Testis (tissue), 5 donors: ENCODE measurements around the gene CHRNA7. TPM values are rescaled to one million over a fixed set of nuclear protein-coding genes. Genes with fewer than 3 reads are reported as not detected.

Source experiments
- DNase-seq: peaks from one replicate; pipeline ENCODE4 v3.0.0-alpha.2; 2019
- H3K27ac ChIP-seq, 2 donors: fragments of 200-600 bp; sonication (generic); one replicate each; pipeline ENCODE4 v1.5.1; 2019
- H3K27me3 ChIP-seq: fragments of 200-600 bp; sonication (generic); one replicate; pipeline ENCODE4 v1.5.1; 2019
- H3K36me3 ChIP-seq: fragments of 200-600 bp; sonication (generic); one replicate; pipeline ENCODE4 v1.5.1; 2017; ENCODE audit warnings: low read depth; ENCODE audit errors: missing control alignments
- H3K4me1 ChIP-seq: fragments of 200-600 bp; sonication (generic); one replicate; pipeline ENCODE4 v1.5.1; 2019
- H3K4me3 ChIP-seq, 2 donors: fragments of 200-600 bp; sonication (generic); one replicate each; pipeline ENCODE4 v1.5.1; 2017 to 2019
- H3K9me3 ChIP-seq: fragments of 200-600 bp; sonication (generic); one replicate; pipeline ENCODE4 v1.5.1; 2017
- CTCF ChIP-seq, 3 experiments: fragments of 450-650 bp in 2 of 3; fragments of 200-600 bp in 1 of 3; sonication (generic) in 1 of 3; IDR thresholded peaks; one replicate each; pipeline ENCODE4 v1.5.1; 2016 to 2019; ENCODE audit warnings: antibody characterized with exemption in 3 of 3, mild to moderate bottlenecking in 2 of 3, moderate library complexity in 1 of 3
- POLR2A ChIP-seq: fragments of 450-650 bp; IDR thresholded peaks from one replicate; pipeline ENCODE4 v1.6.1; 2017; ENCODE audit warnings: antibody characterized with exemption, mild to moderate bottlenecking, moderate library complexity
- WGBS, 2 donors: methylation state at CpG; one replicate each; pipeline ENCODE4 v1.1.5; 2018; 5-methylcytosine and 5-hydroxymethylcytosine counted together
- intact Hi-C: fragments of 100-400 bp; cut with DNase I; formaldehyde crosslinking; loops from one replicate; pipeline ENCODE4 v1.15.1; 2023; ENCODE audit warnings: low total_unique reads
- long read RNA-seq, 2 donors: transcript quantifications; one replicate each; lab custom pipeline, GENCODE V29; 2026
- polyA plus RNA-seq: library from polyadenylated mRNA; stranded (reverse); fragments of 350-450 nt; fragmentation: Illumina TruSeq; extraction: RNeasy Lipid Tissue Mini Kit (QIAGEN cat#74804); gene quantifications from one replicate; pipeline ENCODE4 v1.2.3, GENCODE V29; 2014; ENCODE audit warnings: low read depth, low replicate concordance; ENCODE audit not compliant: insufficient read depth
- total RNA-seq, 2 donors: library from RNA; depleted of rRNA; stranded (reverse); fragments of >200 nt; gene quantifications; one replicate each; pipeline ENCODE4 v1.2.3, GENCODE V29; 2016

CHRNA7 gene
- total RNA-seq (10 to 100 TPM; 17.8 to 24.5 TPM), polyA plus RNA-seq (6.2 TPM)
- long read RNA-seq, donor 1, full-length matches to known transcripts: 16 of 16 reads
- long read RNA-seq, donor 1, partial matches to known transcripts: 0 of 16 reads
- long read RNA-seq, donor 1, other reads (novel, unspliced or antisense): 0 of 16 reads
- long read RNA-seq, donor 2, full-length matches to known transcripts: 13 of 13 reads
- long read RNA-seq, donor 2, partial matches to known transcripts: 0 of 13 reads
- long read RNA-seq, donor 2, other reads (novel, unspliced or antisense): 0 of 13 reads

- Histone ChIP-seq H3K27me3 (no peaks in the 10 kb centered on the region), H3K36me3 (no peaks in the 10 kb centered on the region), H3K4me1 (no peaks in the 10 kb centered on the region), H3K9me3 (no peaks in the 10 kb centered on the region), H3K27ac (peak within 1 kb of the TSS in 1 of 2 donors; percentile 57), H3K4me3 (peak within 1 kb of the TSS; percentile 59 to 72)
- TF ChIP-seq POLR2A: no peak
- intact Hi-C loops: no loop called here
- DNase-seq: peak; percentile 73
- 1 to 2% methylated on average over 9 to 40 of the region's 92 CpGs for WGBS, 2 donors
Observed at GRCh38 chr15:32029862-32030781, at the start of gene CHRNA7. TSS of gene CHRNA7 (plus strand) at chr15:32030515. CDS start at chr15:32030595, 80 bp downstream.

GRCh38 chr15:31985607-31986006 lies 44.7 kb upstream of the CHRNA7 start:
- no peak for DNase-seq
- H3K36me3 ChIP-seq: no peaks in the 10 kb centered on the region
- no peak overlapping the region for H3K27ac ChIP-seq
- WGBS, 2 donors: 44 to 65% methylated on average over 4 of the region's 4 CpGs
- H3K4me1 ChIP-seq: no peaks in the 10 kb centered on the region
- intact Hi-C loops: no loop called here
- H3K27me3 ChIP-seq: no peaks in the 10 kb centered on the region
- H3K4me3 ChIP-seq: no peak overlapping the region
- TF ChIP-seq POLR2A (no peak), CTCF (IDR thresholded peaks at IDR 0.05) (no peak)
- H3K9me3 ChIP-seq: no peaks in the 10 kb centered on the region

GRCh38 chr15:31993062-31993461 lies 37.3 kb upstream of the CHRNA7 start:
- Histone ChIP-seq H3K4me3 (no peak overlapping the region), H3K36me3 (no peaks in the 10 kb centered on the region), H3K9me3 (no peaks in the 10 kb centered on the region), H3K27ac (no peak overlapping the region), H3K27me3 (no peaks in the 10 kb centered on the region), H3K4me1 (no peaks in the 10 kb centered on the region)
- TF ChIP-seq POLR2A (no peak), CTCF (IDR thresholded peaks at IDR 0.05) (no peak)
- no peak for DNase-seq
- 80 to 97% methylated on average over 4 of the region's 4 CpGs for WGBS, 2 donors
- intact Hi-C loops: no loop called here

- Histone ChIP-seq H3K27me3 (no peaks in the 10 kb centered on the region), H3K27ac (no peak overlapping the region), H3K36me3 (no peaks in the 10 kb centered on the region), H3K4me1 (no peaks in the 10 kb centered on the region), H3K9me3 (no peaks in the 10 kb centered on the region), H3K4me3 (no peak overlapping the region)
- intact Hi-C loops: no loop called here
- DNase-seq: no peak
- TF ChIP-seq POLR2A: no peak
- no peak for TF ChIP-seq CTCF (IDR thresholded peaks at IDR 0.05)
Observed at GRCh38 chr15:31997711-31998110, 32.6 kb upstream of the CHRNA7 start.

GRCh38 chr15:32003558-32003957 lies 26.8 kb upstream of the CHRNA7 start:
- no peaks in the 10 kb centered on the region for H3K27me3 ChIP-seq
- H3K36me3 ChIP-seq: no peaks in the 10 kb centered on the region
- 86% methylated on average over 2 of the region's 2 CpGs for WGBS, 2 donors
- H3K27ac ChIP-seq: no peak overlapping the region
- TF ChIP-seq CTCF (IDR thresholded peaks at IDR 0.05): no peak
- TF ChIP-seq POLR2A: no peak
- DNase-seq: no peak
- H3K9me3 ChIP-seq: no peaks in the 10 kb centered on the region
- H3K4me3 ChIP-seq: no peak overlapping the region
- no peaks in the 10 kb centered on the region for H3K4me1 ChIP-seq
- intact Hi-C loops: no loop called here
